ENCODE measurements around the gene SLC37A1. TPM values are rescaled to one million over a fixed set of nuclear protein-coding genes. Genes with fewer than 3 reads are reported as not detected.

SLC37A1 gene
- total RNA-seq, 1 experiment from 2014 or later: 11.2 TPM

DNA sequence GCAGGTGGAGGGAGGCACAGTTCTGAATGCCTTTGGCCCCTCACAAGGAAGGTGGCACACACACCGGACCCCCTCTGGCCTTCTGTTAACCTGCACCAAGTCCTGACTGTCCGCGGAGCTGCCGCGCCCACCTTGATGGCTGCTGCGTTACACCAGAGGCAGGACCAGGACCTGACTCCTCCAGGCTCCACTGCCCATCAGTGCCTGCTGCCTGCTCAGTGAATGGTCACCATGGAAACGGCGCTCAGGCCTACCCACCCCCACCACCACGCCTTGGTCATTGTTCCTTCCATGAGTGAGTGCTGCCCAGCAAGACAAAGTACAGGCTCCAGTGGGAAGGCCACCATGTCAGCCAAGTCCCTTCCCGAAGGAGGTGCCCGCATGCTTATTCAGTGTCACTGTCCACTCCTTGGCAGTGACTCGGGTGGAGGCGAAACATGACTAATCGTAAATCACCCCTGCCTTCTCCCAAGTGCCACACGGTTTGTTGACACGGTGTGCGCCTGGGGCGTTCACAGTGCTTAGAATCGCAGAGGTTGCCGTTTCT lies 57.3 kb downstream of the SLC37A1 start:
- CTCF ChIA-PET: no interaction called here
- TF ChIP-seq EZH2 (IDR thresholded peaks at IDR 0.05; ENCODE audit: borderline replicate concordance, low read depth, low read length, poor library complexity, severe bottlenecking): no peak
- TF ChIP-seq, protein P1, sequence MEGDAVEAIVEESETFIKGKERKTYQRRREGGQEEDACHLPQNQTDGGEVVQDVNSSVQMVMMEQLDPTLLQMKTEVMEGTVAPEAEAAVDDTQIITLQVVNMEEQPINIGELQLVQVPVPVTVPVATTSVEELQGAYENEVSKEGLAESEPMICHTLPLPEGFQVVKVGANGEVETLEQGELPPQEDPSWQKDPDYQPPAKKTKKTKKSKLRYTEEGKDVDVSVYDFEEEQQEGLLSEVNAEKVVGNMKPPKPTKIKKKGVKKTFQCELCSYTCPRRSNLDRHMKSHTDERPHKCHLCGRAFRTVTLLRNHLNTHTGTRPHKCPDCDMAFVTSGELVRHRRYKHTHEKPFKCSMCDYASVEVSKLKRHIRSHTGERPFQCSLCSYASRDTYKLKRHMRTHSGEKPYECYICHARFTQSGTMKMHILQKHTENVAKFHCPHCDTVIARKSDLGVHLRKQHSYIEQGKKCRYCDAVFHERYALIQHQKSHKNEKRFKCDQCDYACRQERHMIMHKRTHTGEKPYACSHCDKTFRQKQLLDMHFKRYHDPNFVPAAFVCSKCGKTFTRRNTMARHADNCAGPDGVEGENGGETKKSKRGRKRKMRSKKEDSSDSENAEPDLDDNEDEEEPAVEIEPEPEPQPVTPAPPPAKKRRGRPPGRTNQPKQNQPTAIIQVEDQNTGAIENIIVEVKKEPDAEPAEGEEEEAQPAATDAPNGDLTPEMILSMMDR (conservative IDR thresholded peaks at IDR 0.05; ENCODE audit: low read depth, low read length): no peak

DNA sequence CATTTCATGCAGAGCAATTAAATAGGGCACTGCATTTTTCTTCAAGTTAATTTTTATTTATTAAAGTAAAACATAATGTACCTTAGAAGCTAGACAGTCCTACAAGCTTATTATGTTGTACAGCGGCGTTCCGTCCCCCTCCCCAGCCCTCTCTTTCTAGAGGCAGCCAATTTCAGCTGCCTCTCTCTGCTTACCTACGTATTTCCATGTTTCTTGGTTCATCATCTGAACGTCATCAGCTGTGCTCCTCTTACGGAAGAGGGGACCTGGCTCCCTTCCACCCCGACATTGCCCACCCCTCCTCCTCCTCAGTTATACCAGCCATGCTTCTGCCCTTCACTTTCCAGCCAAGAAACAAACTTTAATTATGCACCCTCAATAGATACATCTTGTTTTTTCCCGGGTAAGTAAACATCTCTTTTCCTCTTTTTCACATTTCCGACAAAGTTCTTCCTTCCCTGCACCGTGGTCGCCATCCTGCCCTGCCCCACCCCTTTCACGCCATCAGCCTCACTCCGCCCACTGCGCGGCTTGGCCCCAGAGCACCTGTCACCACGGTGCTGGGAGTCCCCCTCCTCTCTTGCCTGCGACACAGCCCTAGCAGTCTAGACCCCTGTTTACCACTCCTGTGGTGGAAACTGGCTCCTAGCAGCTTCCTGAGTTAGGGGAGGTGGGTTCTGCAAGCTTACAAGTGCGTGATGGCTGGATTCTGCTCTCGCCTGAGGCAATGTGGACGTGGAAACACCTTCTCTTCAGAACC lies 57.9 kb downstream of the SLC37A1 start:
- no peak for DNase-seq (ENCODE audit: low spot score)
- intact Hi-C loops (cut with micrococcal nuclease; ENCODE audit: unreplicated experiment): loop anchor here (5.0 kb wide), 1 partner anchor 34 kb away; no protein-coding TSS in a partner anchor
- H3K4me1 ChIP-seq (ENCODE audit: insufficient read depth, low read length, poor library complexity, severe bottlenecking): no peaks in the 10 kb centered on the region
- no peaks in the 10 kb centered on the region for H3K27me3 ChIP-seq (replicated peaks; ENCODE audit: insufficient read depth, low read depth, low read length, poor library complexity)
- peaks cover 2% of the 10 kb centered on the region for H3K9me3 ChIP-seq (ENCODE audit: low read depth, low read length, poor library complexity, severe bottlenecking)
- no peak overlapping the region for H3K27ac ChIP-seq (ENCODE audit: low read depth, low read length, poor library complexity, severe bottlenecking)
- no TSS peak for BruUV-seq (replicated peaks)
- ChIA-PET CTCF (no interaction called here), POLR2A (ENCODE audit: low non-redundant PET) (no interaction called here)
- H3K4me3 ChIP-seq (ENCODE audit: low read depth, low read length, poor library complexity, severe bottlenecking): no peak overlapping the region
- no peaks in the 10 kb centered on the region for H3K36me3 ChIP-seq (ENCODE audit: insufficient read depth, low read length, poor library complexity, severe bottlenecking)
- no peak for TF ChIP-seq EZH2 (IDR thresholded peaks at IDR 0.05; ENCODE audit: borderline replicate concordance, low read depth, low read length, poor library complexity, severe bottlenecking)
- TF ChIP-seq, protein P1 (conservative IDR thresholded peaks at IDR 0.05; ENCODE audit: low read depth, low read length): no peak

More for the DNA sequence above, 57.3 kb downstream of the SLC37A1 start:
- Histone ChIP-seq H3K4me1 (ENCODE audit: insufficient read depth, low read length, poor library complexity, severe bottlenecking) (no peaks in the 10 kb centered on the region), H3K36me3 (ENCODE audit: insufficient read depth, low read length, poor library complexity, severe bottlenecking) (no peaks in the 10 kb centered on the region), H3K27ac (ENCODE audit: low read depth, low read length, poor library complexity, severe bottlenecking) (no peak overlapping the region), H3K9me3 (ENCODE audit: low read depth, low read length, poor library complexity, severe bottlenecking) (no peaks in the 10 kb centered on the region), H3K27me3 (replicated peaks; ENCODE audit: insufficient read depth, low read depth, low read length, poor library complexity) (no peaks in the 10 kb centered on the region), H3K4me3 (ENCODE audit: low read depth, low read length, poor library complexity, severe bottlenecking) (no peak overlapping the region)
- BruUV-seq (replicated peaks): no TSS peak
- POLR2A ChIA-PET (ENCODE audit: low non-redundant PET): no interaction called here
- intact Hi-C loops (cut with micrococcal nuclease; ENCODE audit: unreplicated experiment): loop anchor here (5.0 kb wide), 1 partner anchor 34 kb away; no protein-coding TSS in a partner anchor
- DNase-seq (ENCODE audit: low spot score): no peak

DNA sequence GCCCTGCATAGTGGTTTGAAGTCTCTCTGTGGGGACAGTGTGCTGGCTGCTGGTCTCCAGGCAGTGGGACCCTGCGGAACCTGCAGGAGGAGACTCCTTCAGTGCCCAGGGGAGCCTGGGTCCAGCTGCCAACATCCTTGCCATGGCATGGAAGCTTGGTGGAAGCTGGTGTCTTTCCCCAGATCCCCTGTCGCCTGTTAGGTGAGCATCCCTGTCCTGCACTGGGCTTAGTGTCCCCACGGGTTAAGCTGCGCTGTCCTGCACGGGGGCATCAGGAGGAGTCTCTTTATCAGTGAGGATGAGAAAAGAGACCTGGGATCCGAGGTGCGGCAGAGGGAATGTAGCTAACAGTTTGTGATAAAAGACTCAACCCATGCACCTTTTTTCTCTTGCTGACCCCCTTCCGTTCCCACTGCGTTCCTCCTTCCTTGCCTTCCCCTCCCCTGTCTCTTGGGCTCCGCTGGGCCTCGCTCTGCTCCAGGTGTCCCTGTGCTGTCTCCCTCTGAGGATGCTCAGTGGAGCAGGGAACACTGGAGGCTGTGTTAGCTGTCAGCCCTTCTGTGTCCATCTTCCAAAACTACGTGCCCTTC lies 59.3 kb downstream of the SLC37A1 start:
- TF ChIP-seq EZH2 (IDR thresholded peaks at IDR 0.05; ENCODE audit: borderline replicate concordance, low read depth, low read length, poor library complexity, severe bottlenecking): no peak
- TF ChIP-seq, protein P1 (conservative IDR thresholded peaks at IDR 0.05; ENCODE audit: low read depth, low read length): no peak
- no peak for DNase-seq (ENCODE audit: low spot score)
- ChIA-PET POLR2A (ENCODE audit: low non-redundant PET) (no interaction called here), CTCF (no interaction called here)
- Histone ChIP-seq H3K9me3 (ENCODE audit: low read depth, low read length, poor library complexity, severe bottlenecking) (peaks cover 8% of the 10 kb centered on the region), H3K4me3 (ENCODE audit: low read depth, low read length, poor library complexity, severe bottlenecking) (no peak overlapping the region), H3K36me3 (ENCODE audit: insufficient read depth, low read length, poor library complexity, severe bottlenecking) (no peaks in the 10 kb centered on the region), H3K27me3 (replicated peaks; ENCODE audit: insufficient read depth, low read depth, low read length, poor library complexity) (no peaks in the 10 kb centered on the region), H3K27ac (ENCODE audit: low read depth, low read length, poor library complexity, severe bottlenecking) (no peak overlapping the region), H3K4me1 (ENCODE audit: insufficient read depth, low read length, poor library complexity, severe bottlenecking) (no peaks in the 10 kb centered on the region)
- no TSS peak for BruUV-seq (replicated peaks)
- intact Hi-C loops (cut with micrococcal nuclease; ENCODE audit: unreplicated experiment): loop anchor here (5.0 kb wide), 1 partner anchor 36 kb away; no protein-coding TSS in a partner anchor

Measured in A673 (cell line).